Lung (tissue), 16 donors: ENCODE results near the gene MED23. TPM values are rescaled to one million over a fixed set of nuclear protein-coding genes. Genes with fewer than 3 reads are reported as not detected.

Experiments
- ATAC-seq: fragments of 200-7000 bp; cut with Tn5 transposase; one replicate; pipeline ENCODE4 v1.9.1; 2020; ENCODE audit warnings: moderate number of reproducible peaks; ENCODE audit not compliant: insufficient read depth, low FRiP score
- DNase-seq, 3 donors: peaks; one replicate each; pipeline ENCODE4 v3.0.0-alpha.2; 2013 to 2017
- H3K27ac ChIP-seq, 2 donors: one replicate each; pipeline ENCODE4 v1.5.1; 2013; ENCODE audit warnings: mild to moderate bottlenecking in 2 of 2, moderate library complexity in 2 of 2, control low read depth in 1 of 2, inconsistent platforms in 1 of 2, low read depth in 1 of 2, low read length in 1 of 2
- H3K27me3 ChIP-seq, 3 donors: one replicate each; pipeline ENCODE4 v1.5.1; 2013; ENCODE audit warnings: low read length in 2 of 3; ENCODE audit not compliant: control insufficient read depth in 3 of 3, insufficient read depth in 3 of 3
- H3K36me3 ChIP-seq, 4 donors: one replicate each; pipeline ENCODE4 v1.5.1; 2013; ENCODE audit warnings: low read length in 4 of 4, mild to moderate bottlenecking in 1 of 4, moderate library complexity in 1 of 4; ENCODE audit not compliant: control insufficient read depth in 4 of 4, insufficient read depth in 4 of 4
- H3K4me1 ChIP-seq, 5 donors: one replicate each; pipeline ENCODE4 v1.5.1; 2013; ENCODE audit warnings: low read length in 5 of 5, mild to moderate bottlenecking in 2 of 5, moderate library complexity in 1 of 5; ENCODE audit not compliant: control insufficient read depth in 5 of 5, insufficient read depth in 5 of 5
- H3K4me3 ChIP-seq: one replicate; pipeline ENCODE4 v1.5.1; 2013; ENCODE audit warnings: mild to moderate bottlenecking, control low read depth, moderate library complexity
- H3K9ac ChIP-seq, 2 donors: one replicate each; pipeline ENCODE4 v1.5.1; 2013; ENCODE audit warnings: low read length in 2 of 2, control low read depth in 1 of 2; ENCODE audit not compliant: insufficient read depth in 1 of 2
- H3K9me3 ChIP-seq, 4 donors: one replicate each; pipeline ENCODE4 v1.5.1; 2013; ENCODE audit warnings: low read length in 3 of 4, mild to moderate bottlenecking in 1 of 4, moderate library complexity in 1 of 4; ENCODE audit not compliant: control insufficient read depth in 4 of 4, insufficient read depth in 3 of 4
- CTCF ChIP-seq: IDR thresholded peaks from 2 replicates; pipeline ENCODE4 v1.5.1; 2012; ENCODE audit warnings: mild to moderate bottlenecking; ENCODE audit errors: control extremely low read depth, extremely low read depth
- WGBS, 2 donors: extraction: QIAGEN DNeasy Blood & Tissue Kit; methylation state at CpG; one replicate each; pipeline ENCODE4 v1.1.7; 2013; 5-methylcytosine and 5-hydroxymethylcytosine counted together
- long read RNA-seq, 5 donors: transcript quantifications; one replicate each; lab custom pipeline, GENCODE V29; 2026
- polyA plus RNA-seq, 2 donors: library from polyadenylated mRNA; stranded (reverse); fragments of 200-250 nt; gene quantifications; one replicate each; pipeline ENCODE4 v1.2.1, GENCODE V29; 2013
- total RNA-seq, 2 donors: library from RNA; depleted of rRNA in 1 of 2; stranded (reverse); fragments of >200 nt in 1 of 2; gene quantifications; one replicate each; pipeline ENCODE4 v1.2.1, GENCODE V29; 2014 to 2021
- donor health status: control.
- donor health status: control.
- donor health status: Bipolar disorder and iron deficiency.
- donor health status: healthy.
- donor health status: DM: yes; HTN: yes; CAD: no.

Gene MED23
- total RNA-seq (10 to 100 TPM; 22.0 to 69.0 TPM), polyA plus RNA-seq (10 to 100 TPM in 1 of 2 donors, 1 to 10 TPM in 1; 8.7 to 15.0 TPM)
- long read RNA-seq, donor 1, full-length matches to known transcripts, result 4 of 4 reads
- long read RNA-seq, donor 1, partial matches to known transcripts, result 0 of 4 reads
- long read RNA-seq, donor 1, other reads (novel, unspliced or antisense), result 0 of 4 reads
- long read RNA-seq, donor 2, result 0 reads
- long read RNA-seq, donor 3, full-length matches to known transcripts, result 1 of 1 reads
- long read RNA-seq, donor 3, partial matches to known transcripts, result 0 of 1 reads
- long read RNA-seq, donor 3, other reads (novel, unspliced or antisense), result 0 of 1 reads
- long read RNA-seq, donor 4, partial matches to known transcripts, result 6 of 6 reads
- long read RNA-seq, donor 4, other reads (novel, unspliced or antisense), result 0 of 6 reads
- long read RNA-seq, donor 5, full-length matches to known transcripts, result 1 of 1 reads
- long read RNA-seq, donor 5, partial matches to known transcripts, result 0 of 1 reads
- long read RNA-seq, donor 5, other reads (novel, unspliced or antisense), result 0 of 1 reads

- H3K4me1 ChIP-seq, result peaks cover 0 to 9% (median 0%) of the 10 kb centered on the region in 5 donors
- 0 to 1% methylated on average over 53 of the region's 53 CpGs for WGBS, 2 donors
- H3K4me3 ChIP-seq, result peak within 1 kb of the TSS; percentile 87
- peaks cover 8 to 17% (median 14%) of the 10 kb centered on the region in 4 donors for H3K36me3 ChIP-seq
- H3K27ac ChIP-seq, result peak within 1 kb of the TSS; percentile 72 to 88
- ATAC-seq (peak; percentile 99), DNase-seq (peak; percentile 94 to 96 (median 96))
- no peaks in the 10 kb centered on the region for H3K27me3 ChIP-seq
- H3K9ac ChIP-seq, result peak within 1 kb of the TSS; percentile 70 to 85
- TF ChIP-seq CTCF, result peak; percentile 94
- H3K9me3 ChIP-seq, result no peaks in the 10 kb centered on the region
These were observed at the start of gene MED23 for GRCh38 chr6:131627724-131628682. Gene MED23 (minus strand): TSS chr6:131628242. CDS start chr6:131628049, 193 bp downstream.

- Histone ChIP-seq H3K4me1 (no peaks in the 10 kb centered on the region), H3K9me3 (no peaks in the 10 kb centered on the region), H3K4me3 (no peak overlapping the region), H3K9ac (no peak overlapping the region), H3K27me3 (no peaks in the 10 kb centered on the region), H3K27ac (no peak overlapping the region), H3K36me3 (no peaks in the 10 kb centered on the region)
- ATAC-seq, result no peak
- 96 to 100% methylated on average over 2 of the region's 2 CpGs for WGBS, 2 donors
- TF ChIP-seq CTCF, result no peak
- no peak for DNase-seq
These were observed 45.1 kb upstream of the MED23 start for GRCh38 chr6:131673184-131673583.

- H3K9me3 ChIP-seq, result no peaks in the 10 kb centered on the region
- 49 to 59% methylated on average over 1 of the region's 1 CpG for WGBS, 2 donors
- TF ChIP-seq CTCF, result no peak
- DNase-seq (peak in 2 of 3 donors; percentile 21 to 27), ATAC-seq (no peak)
- H3K4me3 ChIP-seq, result no peak overlapping the region
- no peak overlapping the region for H3K9ac ChIP-seq
- H3K27ac ChIP-seq, result no peak overlapping the region
- H3K27me3 ChIP-seq, result no peaks in the 10 kb centered on the region
- no peaks in the 10 kb centered on the region for H3K4me1 ChIP-seq
- no peaks in the 10 kb centered on the region for H3K36me3 ChIP-seq
These were observed 41.8 kb upstream of the MED23 start for GRCh38 chr6:131669891-131670290.
